DMS79 treated with DMSO at 0.1 percent for 48 hours (cell line): Measurements from ENCODE around the gene MAPK10.

ENCODE experiments used
- DNase-seq: peaks from one replicate; lab custom pipeline; 2025; lab: John Stamatoyannopoulos, UW

MAPK10 gene

GRCh38 chr4:86278126-86278525 lies 81.7 kb downstream of the MAPK10 start:
- DNase-seq, result no peak

GRCh38 chr4:86274642-86275041 lies 85.2 kb downstream of the MAPK10 start:
- no peak for DNase-seq

GRCh38 chr4:86272669-86273068 lies 87.2 kb downstream of the MAPK10 start:
- no peak for DNase-seq

GRCh38 chr4:86271057-86271456 lies 88.8 kb downstream of the MAPK10 start:
- no peak for DNase-seq

GRCh38 chr4:86269354-86269753 lies 90.5 kb downstream of the MAPK10 start:
- DNase-seq, result no peak

GRCh38 chr4:86264241-86264640 lies 95.6 kb downstream of the MAPK10 start:
- DNase-seq, result no peak

- no peak for DNase-seq
These were observed 98.2 kb downstream of the MAPK10 start for GRCh38 chr4:86261636-86262035.

- DNase-seq, result no peak
These were observed 103.8 kb downstream of the MAPK10 start for GRCh38 chr4:86256086-86256485.

- no peak for DNase-seq
These were observed 109.2 kb downstream of the MAPK10 start for GRCh38 chr4:86250619-86251018.

- DNase-seq, result peak; percentile 66
These were observed 109.8 kb downstream of the MAPK10 start for GRCh38 chr4:86250006-86250405.

GRCh38 chr4:86249074-86249473 lies 110.8 kb downstream of the MAPK10 start:
- no peak for DNase-seq

GRCh38 chr4:86247906-86248305 lies 111.9 kb downstream of the MAPK10 start:
- DNase-seq, result no peak

- no peak for DNase-seq
These were observed 112.5 kb downstream of the MAPK10 start for GRCh38 chr4:86247320-86247719.

GRCh38 chr4:86243750-86244149 lies 116.1 kb downstream of the MAPK10 start:
- no peak for DNase-seq

- DNase-seq, result no peak
These were observed 117.2 kb downstream of the MAPK10 start for GRCh38 chr4:86242677-86243076.

GRCh38 chr4:86235549-86235948 lies 124.3 kb downstream of the MAPK10 start:
- no peak for DNase-seq

GRCh38 chr4:86233681-86234080 lies 126.2 kb downstream of the MAPK10 start:
- DNase-seq, result no peak

GRCh38 chr4:86233090-86233489 lies 126.8 kb downstream of the MAPK10 start:
- no peak for DNase-seq

- DNase-seq, result no peak
These were observed 136.4 kb downstream of the MAPK10 start for GRCh38 chr4:86223472-86223871.

- DNase-seq, result no peak
These were observed 138.9 kb downstream of the MAPK10 start for GRCh38 chr4:86221002-86221401.

- DNase-seq, result no peak
These were observed 139.7 kb downstream of the MAPK10 start for GRCh38 chr4:86220121-86220520.

- DNase-seq, result no peak
These were observed 140.9 kb downstream of the MAPK10 start for GRCh38 chr4:86218746-86219473.

- DNase-seq, result no peak
These were observed 156.7 kb downstream of the MAPK10 start for GRCh38 chr4:86203176-86203575.

GRCh38 chr4:86185659-86186058 lies 174.2 kb downstream of the MAPK10 start:
- no peak for DNase-seq
